AG04449 (cell line): ENCODE data around the gene PREX1.

Source experiments
- CTCF ChIA-PET: fragments of 350-600 bp; formaldehyde crosslinking; extraction: SDS; loops from one replicate; lab custom pipeline; 2021; ENCODE audit warnings: antibody characterized with exemption; lab: Yijun Ruan, JAX
- POLR2A ChIA-PET: fragments of 400-600, 350-600 bp; formaldehyde crosslinking; extraction: SDS; loops from one replicate; lab custom pipeline; 2020; ENCODE audit warnings: antibody characterized with exemption, inconsistent platforms; lab: Yijun Ruan, JAX
- DNase-seq: peaks from one replicate; pipeline ENCODE4 v3.0.0-alpha.2; 2010; ENCODE audit warnings: low read depth, low spot score
- H3K4me3 ChIP-seq: 2 replicates; pipeline ENCODE4 v1.5.1; 2011; ENCODE audit warnings: low read depth, mild to moderate bottlenecking, control low read depth, low read length
- TF ChIP-seq, protein P1 (sequence below): IDR thresholded peaks from one replicate; pipeline ENCODE4 v1.5.1; 2011; ENCODE audit warnings: mild to moderate bottlenecking, moderate library complexity, low read length, control low read depth, inconsistent platforms; ENCODE audit not compliant: insufficient read depth; ENCODE audit errors: missing control alignments

PREX1 gene

GRCh38 chr20:48709058-48709691 is 118.6 kb downstream of the PREX1 start:
- TF ChIP-seq, protein P1, sequence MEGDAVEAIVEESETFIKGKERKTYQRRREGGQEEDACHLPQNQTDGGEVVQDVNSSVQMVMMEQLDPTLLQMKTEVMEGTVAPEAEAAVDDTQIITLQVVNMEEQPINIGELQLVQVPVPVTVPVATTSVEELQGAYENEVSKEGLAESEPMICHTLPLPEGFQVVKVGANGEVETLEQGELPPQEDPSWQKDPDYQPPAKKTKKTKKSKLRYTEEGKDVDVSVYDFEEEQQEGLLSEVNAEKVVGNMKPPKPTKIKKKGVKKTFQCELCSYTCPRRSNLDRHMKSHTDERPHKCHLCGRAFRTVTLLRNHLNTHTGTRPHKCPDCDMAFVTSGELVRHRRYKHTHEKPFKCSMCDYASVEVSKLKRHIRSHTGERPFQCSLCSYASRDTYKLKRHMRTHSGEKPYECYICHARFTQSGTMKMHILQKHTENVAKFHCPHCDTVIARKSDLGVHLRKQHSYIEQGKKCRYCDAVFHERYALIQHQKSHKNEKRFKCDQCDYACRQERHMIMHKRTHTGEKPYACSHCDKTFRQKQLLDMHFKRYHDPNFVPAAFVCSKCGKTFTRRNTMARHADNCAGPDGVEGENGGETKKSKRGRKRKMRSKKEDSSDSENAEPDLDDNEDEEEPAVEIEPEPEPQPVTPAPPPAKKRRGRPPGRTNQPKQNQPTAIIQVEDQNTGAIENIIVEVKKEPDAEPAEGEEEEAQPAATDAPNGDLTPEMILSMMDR: no peak
- POLR2A ChIA-PET: no interaction called here
- no peak overlapping the region for H3K4me3 ChIP-seq
- DNase-seq: no peak
- CTCF ChIA-PET: interaction anchor here (1.7 kb wide), 1 partner anchor 51 kb away, joined by 5 read pairs; no protein-coding TSS in a partner anchor

DNA sequence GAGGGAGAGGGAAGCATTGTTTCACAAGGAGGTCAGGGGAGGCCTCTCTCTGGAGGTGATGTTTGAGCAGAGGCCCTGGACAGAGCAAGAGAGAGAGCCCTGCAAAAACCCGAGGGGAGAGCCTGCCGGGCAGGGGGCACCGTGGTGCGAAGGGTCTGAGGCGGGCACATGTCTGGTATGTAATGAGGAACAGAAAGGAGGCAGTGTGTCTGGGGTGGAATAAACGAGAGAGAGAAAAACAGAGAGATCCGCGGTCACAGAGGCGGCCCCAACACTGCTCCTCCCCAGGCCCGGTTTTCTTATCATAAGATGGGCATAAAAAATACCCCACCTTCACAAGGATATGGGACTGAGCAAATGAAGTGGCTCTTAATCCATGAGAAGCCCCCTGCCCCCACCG is 119.2 kb downstream of the PREX1 start:
- no peak for DNase-seq
- ChIA-PET CTCF (interaction anchor here (1.7 kb wide), 1 partner anchor 51 kb away, joined by 5 read pairs; no protein-coding TSS in a partner anchor), POLR2A (no interaction called here)
- H3K4me3 ChIP-seq: no peak overlapping the region
- TF ChIP-seq, protein P1: no peak

- DNase-seq: no peak
- TF ChIP-seq, protein P1: no peak
- ChIA-PET CTCF (no interaction called here), POLR2A (no interaction called here)
- no peak overlapping the region for H3K4me3 ChIP-seq
These were observed 119.7 kb downstream of the PREX1 start for GRCh38 chr20:48708116-48708515.

- TF ChIP-seq, protein P1: no peak
- H3K4me3 ChIP-seq: no peak overlapping the region
- no peak for DNase-seq
- ChIA-PET POLR2A (no interaction called here), CTCF (interaction anchor here (2.7 kb wide), 1 partner anchor 10 kb away, joined by 9 read pairs; no protein-coding TSS in a partner anchor)
These were observed 121.0 kb downstream of the PREX1 start for GRCh38 chr20:48706710-48707365.

- POLR2A ChIA-PET: no interaction called here
These were observed 121.6 kb downstream of the PREX1 start for GRCh38 chr20:48706116-48706656.

More at GRCh38 chr20:48706116-48706656, 121.6 kb downstream of the PREX1 start:
- CTCF ChIA-PET: interaction anchor here (2.7 kb wide), 1 partner anchor 10 kb away, joined by 9 read pairs; no protein-coding TSS in a partner anchor
- no peak overlapping the region for H3K4me3 ChIP-seq
- TF ChIP-seq, protein P1: no peak
- no peak for DNase-seq
